ENCODE results near the gene NCOA3.

The NCOA3 gene

DNA sequence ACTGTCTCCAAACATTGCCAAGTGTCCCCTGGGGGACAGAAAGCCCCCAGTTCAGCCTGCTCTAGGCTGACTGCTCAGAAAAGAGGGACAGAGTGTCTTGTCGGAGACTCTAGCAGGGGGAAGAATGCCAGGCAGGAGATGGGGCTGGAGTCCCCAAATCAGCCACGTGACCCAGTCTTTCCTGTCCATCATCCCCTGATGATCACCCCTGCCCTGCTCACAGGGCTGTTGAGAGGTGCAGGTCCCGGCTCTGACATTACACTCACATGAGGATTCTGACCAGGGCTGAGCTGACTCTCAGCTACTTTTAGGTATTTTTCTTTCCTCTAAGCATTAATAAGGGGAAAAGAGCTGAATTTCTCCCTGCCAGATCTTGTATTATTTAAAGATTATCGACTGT, 167.8 kb downstream of the NCOA3 start:
- no peak for DNase-seq

DNA sequence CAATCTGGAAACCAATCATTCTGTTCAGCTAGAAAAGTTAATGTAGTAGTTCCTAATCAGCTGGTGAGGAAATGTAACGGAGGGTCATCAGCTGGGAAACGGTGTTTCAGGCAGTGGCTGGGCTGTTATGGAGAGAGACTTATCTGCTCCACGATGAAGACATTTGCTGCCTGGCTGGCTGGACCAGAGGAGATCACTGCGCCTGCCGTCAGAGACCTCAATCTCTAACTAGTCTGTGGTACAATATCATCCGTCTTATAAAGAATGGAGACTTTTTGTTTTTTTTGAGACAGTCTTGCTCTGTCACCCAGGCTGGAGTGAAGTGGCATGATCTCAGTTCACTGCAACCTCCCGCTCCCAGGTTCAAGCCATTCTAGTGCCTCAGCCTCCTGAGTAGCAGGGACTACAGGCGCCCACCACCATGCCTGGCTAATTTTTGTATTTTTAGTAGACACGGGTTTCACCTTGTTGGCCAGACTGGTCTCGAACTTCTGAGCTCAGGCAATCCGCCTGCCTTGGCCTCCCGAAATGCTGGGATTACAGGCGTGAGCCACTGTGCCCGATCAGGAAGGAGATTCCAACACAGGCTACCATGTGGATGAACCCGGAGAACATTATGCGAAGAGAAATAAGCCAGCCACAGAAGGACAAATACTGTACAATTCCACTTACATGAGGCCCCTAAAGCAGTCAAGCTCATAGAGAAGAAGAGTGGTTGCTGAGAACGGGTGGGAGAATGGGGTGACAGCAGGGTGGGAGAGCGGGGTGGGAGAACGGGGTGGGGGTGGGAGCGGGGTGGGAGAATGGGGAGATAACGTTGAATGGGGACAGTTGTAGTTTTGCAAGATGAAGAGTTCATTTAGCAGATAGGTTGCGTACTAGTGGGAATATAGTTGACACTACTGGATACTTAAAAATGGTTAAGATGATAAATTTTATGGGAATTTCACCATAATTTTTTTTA, 168.5 kb downstream of the NCOA3 start:
- DNase-seq, result no peak

DNA sequence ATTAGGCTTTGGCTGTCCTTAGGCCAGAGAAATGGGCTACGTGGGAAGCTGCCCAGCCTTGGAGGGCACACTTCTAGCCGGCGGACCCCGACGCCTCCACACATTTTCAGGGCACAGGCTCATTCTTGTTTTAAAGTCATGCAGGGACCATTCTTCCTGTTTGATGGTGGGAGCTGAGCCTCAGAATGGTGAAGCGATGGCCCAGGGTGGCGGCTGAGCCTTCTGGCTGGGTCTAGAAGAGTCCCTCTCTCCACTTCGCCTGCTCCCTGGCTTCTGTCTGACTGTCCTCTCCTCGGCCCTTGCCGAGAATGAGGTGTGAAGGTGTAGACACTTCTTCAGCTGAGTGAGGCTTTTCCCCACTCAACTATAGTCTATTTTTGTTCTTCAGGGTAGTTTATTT, 169.2 kb downstream of the NCOA3 start:
- no peak for DNase-seq

DNA sequence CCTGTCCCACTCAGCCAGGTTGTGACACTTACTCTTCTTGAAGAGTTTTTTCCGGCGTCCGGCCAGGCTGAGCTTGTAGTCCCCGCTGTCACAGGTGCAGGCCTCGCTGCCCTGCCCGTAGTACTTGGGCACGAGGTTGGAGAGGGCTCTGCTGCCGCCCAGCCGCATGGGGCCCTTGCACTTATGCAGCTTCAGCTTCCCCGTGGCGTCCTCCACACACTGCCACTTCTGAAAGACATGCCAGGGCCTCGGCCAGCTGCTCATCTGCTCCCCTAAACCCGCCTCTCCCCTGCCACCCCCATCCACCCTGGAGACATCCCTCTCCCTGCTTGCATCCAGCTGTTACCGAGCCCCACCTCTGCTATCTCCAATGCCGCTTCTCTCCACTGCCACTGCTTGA, 170.5 kb downstream of the NCOA3 start:
- no peak for DNase-seq

DNA sequence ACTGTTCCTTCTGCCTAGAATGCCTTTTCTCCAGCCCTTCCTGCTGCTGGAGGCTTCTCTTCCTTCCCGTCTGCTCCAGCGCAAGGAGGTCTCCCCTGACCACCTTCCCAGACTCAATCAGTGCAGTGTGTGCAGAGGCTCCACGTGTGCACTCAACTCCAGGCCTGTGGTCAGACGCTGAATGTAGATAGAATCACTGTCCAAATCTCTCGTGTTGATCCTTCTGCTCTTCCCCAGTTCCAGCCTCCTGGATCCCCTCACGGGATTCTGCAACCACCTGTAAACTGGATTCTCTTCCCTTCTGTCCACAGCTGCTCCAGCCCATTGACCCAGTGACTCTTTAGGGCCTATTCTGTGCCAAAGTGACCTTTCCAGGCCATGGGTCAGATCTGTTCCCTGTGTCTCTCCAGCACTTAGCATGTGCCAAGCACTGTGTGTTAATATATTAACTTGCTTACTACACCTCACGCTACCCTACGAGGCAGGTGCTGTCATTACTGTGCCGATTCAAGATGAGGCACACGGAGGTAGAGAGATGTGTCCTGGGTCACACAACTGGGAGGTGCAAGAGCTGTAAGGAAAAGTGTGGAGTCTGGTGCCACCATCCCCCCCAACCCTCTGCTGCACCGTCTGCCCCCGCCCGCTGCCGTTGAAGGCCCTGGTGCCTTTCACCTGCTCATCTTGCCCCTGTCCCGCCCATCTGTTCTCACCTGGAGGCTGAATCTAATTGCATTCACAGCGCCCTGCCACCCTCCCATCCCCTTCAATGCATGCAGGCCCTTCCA, 171.4 kb downstream of the NCOA3 start:
- DNase-seq, result no peak

DNA sequence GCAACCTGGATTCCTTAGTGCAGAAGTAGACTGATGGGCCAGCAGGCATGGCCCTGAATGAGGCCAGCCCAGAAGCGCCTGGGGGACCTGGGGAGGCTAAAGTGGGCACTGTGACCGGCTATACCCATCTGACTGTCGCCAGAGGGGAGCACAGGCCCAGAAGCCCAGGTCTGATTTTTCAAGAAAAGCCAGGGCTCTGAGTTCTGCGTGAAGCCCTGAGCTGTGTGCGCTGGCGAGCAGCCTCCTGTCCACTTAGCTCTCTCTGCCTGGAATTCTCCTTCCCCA, 171.9 kb downstream of the NCOA3 start:
- no peak for DNase-seq

DNA sequence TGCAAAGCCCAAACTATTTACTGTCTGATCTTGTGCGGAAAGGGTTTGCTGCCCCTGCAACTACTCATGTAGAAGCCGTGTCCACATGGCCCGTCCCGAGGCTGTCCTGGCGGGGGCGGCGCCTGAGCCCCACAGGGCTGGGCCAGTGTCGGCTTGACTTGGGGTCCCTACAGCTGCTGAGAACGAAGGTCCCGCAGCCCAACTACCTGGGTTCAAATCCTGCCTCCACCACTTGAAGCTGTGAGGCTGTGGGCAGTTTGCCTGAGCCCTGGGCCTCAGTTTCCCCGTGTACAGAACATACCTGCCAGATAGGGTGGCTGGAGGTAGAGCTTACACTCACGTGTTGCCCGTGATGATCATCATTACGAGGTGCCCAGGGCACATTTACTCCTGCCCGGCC, 172.5 kb downstream of the NCOA3 start:
- no peak for DNase-seq

DNA sequence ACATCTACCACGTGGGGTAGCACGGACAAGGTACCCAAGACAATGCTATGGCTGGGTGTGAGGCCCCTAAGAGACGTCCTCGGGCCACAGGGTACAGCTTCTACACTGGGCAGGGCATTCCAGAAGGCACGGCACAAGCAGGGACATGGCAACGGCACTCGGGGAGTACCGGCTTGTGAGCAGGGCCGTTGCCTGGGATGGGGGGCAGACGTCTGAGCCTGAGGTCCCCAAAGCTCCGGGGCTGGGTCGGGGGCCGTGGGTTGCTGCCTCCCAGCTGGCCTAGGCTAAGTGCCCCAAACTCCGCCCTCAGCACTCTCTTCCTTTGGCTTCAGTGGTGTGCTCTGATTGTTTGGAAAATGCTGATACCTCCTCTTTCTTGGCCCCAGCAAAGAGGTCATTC, 173.0 kb downstream of the NCOA3 start:
- DNase-seq, result no peak

DNA sequence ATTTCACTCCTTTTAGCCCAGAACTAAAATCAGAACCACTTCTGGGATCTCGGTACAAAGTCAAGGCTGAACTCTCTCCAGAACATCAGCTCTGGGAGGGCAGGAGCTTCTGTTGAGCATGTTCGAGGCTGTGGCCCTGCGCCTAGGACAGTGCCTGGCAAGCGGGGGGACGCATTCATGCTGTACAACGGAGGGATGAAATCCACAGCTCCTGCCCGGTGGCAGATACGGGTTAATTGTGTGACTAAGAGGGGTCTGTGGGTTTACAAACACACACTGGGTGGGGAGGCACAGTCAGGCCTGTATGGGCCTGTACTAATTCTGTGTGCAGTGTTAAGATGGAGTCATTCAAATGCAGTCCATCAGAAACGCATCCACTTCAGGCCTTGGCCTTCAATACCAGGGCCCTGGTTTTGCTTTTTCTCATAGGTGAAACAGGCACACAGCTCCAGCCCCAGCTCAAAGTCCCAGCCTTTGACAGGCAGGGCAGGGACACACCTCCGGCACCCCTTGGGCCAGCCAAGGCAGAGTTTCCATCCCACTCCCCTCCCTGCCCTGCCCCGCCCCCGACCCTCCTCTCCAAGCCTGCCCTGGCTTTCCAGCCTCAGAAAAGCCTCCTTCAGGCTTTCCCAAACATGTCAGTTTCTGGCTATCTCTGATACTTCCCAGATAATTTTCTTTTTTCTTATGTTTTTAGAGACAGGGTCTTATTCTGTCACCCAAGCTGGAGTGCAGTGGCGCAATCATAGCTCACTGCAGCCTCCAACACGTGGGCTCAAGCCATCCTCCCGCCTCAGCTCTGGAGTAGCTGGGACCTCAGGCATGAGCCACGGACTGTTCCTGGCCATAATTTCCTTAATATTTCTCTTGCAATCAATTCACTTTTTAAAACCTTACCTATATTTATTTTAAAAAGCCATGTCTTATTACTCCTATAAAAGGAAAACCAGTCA, 173.8 kb downstream of the NCOA3 start:
- DNase-seq, result no peak

DNA sequence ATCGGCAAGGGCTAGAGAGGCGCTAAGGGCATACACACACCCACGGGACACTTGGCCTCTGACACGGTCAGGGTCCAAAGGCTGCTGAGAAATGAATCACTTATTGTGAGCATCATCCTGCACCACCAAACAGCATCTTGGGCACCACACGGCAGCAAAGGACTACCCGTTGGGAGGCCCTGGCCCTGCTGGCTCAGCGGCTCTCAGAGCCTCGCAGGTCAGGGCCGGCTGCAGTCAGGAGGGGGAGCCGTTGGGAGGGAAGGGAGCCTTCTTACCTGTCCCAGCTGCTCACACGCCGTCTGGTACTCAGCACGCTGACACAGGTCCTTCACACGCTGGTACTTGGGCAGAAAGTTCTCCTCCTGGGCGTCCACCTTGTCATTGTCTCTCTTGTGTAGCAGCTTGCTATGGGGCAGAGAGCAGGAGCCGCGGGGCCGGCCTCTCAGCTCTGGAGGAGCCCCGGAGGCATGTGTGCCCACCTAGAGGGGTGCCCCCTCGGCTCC, 174.6 kb downstream of the NCOA3 start:
- DNase-seq, result no peak

DNA sequence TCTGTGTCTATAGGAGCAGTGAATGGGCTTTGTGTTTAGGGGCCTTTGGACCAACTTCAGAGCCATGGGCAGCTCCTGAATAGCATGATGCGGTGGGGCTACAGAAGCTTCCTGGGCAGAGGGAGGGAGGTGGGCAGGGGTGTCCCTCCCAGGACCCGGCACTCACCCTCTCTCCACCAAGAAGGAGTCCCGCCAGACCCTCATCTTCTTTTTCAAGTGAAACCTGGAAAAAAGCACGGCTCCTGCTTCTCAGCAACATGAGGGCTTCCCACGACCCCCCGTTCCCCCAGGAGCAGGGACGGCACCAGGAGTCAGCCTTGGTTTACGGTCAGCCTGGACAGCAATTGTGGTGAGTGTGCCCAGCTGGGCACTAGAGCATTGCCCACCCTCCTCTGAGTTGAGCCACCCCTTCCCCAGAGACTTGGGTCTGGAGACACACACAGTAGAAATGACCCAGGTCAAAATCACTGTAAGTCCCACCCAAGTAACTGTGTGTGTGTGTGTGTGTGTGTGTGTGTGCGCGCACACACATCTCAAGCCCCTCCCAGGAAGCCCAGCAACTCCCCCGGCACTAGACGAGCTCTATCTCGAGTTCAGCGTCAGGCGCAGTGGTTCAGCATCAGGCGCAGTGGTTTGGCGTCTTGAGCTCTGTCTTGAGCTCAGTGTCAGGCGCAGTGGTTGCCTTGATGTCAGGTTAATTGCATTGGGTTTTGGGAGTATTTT, 175.4 kb downstream of the NCOA3 start:
- no peak for DNase-seq

DNA sequence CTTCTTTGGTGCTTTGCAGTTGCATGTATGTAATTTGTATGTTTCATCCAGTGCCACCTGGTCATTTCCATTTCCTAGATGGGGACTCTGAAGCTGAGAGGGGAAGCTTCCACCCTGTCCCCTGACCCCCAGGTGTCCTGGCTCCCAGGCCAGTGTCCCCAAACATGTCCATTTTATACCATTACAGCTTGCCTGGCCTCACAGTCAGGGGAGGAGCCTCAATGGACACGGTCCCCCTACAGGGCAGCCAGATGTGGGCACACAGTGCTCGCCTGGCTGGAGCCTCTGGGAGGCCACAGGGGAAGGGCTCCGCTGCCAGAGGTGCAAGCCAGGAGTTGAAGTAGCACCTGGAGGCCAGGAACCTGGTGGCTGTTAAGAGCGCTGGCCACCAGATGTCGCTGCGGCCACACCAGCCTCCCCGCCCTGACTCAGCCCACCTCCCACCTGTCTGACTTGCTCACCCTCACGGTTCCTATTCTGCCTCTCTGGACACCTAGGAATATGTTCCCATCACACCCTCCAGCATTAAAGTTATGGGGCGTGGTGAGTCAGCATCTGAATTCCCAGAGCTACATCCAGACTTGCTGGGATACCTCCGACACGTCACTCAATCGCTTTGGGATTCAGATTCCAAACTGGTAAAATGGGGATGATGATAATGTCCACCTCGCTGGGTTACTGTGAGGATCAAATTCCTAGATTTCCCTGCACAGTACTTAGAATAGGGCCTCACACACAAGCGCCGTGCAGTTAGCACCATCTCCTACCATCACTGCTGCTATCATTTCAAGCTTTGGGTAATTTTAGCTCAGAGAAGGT, 176.2 kb downstream of the NCOA3 start:
- peak; percentile 44 to 54 for DNase-seq

DNA sequence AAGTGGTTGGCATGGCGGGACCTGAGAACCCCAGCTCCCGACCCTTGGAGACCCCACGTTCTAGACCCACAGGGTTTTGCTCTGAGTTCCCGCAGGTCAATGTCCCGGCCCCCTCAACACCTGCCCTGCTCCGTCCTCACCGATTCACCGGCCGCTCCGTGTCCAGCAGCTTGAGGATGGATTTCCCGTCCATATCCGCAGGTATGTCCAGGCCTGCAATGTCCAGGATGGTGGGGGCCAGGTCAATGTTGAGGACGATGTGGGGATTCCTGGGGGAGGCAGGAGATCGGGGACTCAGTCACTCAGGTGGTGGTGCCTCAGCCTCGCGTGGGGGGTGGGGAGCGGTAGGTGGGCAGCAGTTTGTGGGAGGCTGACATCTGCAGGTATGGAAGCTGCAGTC, 176.8 kb downstream of the NCOA3 start:
- no peak for DNase-seq

DNA sequence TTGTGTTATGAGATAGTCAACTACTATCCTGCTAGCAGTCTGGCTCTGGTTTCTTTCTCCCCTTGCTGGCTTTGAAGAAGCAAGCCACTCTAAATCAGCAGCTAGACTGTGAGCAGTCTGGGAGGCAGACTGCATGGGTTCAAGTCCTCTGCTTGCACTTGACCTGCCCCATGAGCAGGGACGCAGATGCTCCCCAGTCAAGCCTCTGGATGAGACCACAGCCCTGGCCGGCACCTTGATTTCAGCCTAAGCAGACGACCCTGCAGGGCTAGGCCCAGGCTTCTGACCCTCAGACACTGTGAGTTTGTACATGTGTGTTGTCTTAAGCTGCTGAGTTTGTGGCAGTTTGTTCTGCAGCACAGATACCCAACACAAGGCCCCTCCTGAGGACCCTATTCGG, 177.8 kb downstream of the NCOA3 start:
- no peak for DNase-seq

DNA sequence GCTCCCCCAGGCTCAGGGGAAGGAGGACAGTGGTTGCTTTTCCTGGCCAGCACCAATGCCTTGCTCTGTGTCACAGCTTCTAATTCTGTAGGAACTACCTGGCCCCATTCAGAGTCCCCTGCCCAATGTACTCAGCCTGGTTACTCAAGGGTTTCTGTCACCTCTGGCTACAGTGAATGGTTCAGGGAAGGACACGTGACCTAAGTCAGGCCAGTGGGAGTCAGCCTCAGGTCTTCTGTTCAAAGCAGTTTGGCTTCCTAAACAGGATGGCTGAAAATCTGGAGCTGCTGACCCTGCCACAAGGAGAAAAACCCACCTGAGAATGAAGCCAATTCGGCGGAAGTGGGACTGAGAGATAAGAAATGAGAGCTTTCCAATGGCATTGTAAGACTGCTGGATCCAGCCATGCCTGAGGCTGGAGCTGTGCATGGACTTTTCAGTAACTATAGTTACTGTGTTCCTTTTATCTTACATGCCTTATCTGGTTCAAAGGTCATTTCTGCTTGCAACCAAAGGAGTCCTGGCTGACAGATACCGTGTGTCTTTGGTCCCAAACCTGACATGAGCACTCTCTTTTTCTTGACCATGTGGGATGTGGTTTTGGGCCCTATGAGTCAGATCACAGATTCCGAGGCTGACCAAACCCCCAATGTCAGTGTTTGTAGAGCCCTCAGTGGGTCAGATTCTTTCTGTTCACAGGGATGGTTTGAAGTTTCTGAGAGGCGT, 179.3 kb downstream of the NCOA3 start:
- no peak for DNase-seq

DNA sequence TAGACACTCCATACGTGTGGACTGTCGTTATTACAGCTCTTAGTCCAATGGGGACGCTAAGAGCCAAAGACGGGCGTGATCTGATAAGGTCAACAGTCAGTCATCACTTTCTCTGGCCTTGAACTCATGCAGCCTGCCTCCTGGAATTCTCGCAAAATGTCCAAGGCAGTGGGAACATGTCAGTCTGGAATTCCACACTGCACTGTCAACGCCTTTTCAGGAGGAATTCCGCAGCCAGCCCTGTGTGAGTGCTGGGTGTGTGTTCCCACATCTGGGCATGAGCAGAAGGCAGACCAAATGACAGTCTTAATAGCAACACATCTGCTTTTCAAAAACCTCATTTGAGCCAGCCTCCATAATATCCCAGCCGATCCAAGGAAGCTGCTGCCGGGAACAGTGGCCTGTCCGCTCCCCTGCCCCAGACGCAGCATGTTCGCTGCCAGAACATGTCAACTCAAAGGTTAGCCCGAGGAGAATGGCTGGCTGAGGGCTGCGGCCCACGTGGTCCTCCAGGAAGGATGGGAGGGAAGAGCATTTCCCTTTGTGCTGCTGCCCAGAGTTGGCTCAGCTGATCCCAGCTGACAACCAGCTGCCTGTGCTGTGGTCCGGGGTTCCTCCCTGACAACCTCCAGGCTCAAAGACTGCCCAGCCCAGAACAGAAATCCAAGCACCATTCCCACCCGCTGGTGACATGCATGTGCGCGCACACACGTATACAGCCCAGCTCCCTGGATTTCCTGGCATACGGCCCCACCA, 180.5 kb downstream of the NCOA3 start:
- DNase-seq, result no peak

DNA sequence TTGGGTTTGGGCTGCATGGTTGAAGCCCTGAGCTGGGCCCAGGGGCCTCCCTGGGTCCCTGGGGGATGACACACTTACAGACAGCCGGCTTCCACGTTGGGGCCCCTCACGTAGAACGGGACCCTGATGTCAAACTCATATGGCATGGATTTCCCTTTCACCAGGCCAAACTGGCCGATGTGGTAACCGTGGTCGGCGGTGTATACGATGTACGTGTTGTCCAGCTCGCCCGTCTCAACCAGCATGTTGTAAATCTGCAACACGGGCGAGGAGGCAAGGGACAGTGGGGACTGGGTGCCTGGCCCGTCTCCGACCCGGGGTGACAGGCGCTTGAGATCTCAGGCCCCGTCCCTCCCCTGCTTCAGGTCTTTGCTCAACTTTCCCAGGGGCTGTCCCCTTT, 181.2 kb downstream of the NCOA3 start:
- DNase-seq, result no peak

DNA sequence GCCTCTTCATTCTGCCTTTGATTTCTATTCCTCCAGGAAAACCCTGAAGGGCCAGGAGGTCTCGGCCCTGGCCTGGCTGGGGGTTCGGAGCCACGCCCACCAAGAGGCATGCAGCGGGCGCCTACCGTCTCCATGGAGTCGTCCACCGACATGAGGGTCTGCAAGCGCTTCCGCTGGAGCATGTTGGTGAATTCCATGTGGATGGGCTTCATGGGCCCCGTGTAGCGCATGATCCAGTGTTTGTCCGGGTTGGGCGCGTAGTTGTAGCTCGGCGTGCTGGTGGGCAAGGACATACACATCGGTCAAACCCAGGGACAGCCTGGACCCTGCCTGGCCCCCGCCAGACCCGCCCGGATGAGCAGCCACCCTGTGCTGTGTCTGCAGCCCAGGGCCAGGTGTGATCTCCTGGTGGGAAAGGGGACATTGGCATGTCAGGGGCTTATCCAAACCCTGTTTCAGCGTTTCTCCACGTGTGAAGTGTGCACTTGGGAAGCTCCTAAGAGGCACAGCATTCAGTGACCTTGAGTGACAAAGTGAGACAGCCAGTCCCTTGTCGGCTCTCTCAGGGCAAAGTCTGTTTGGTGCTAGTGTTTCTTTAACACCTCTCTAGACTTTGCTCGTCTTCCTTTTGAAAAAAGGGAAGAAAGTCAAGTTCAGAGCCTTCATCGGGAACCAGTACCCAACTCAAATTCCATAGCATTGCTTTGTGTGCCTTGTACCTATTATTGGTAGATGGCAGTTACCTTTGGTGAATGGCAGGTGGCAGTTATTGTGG, 182.8 kb downstream of the NCOA3 start:
- DNase-seq, result no peak

DNA sequence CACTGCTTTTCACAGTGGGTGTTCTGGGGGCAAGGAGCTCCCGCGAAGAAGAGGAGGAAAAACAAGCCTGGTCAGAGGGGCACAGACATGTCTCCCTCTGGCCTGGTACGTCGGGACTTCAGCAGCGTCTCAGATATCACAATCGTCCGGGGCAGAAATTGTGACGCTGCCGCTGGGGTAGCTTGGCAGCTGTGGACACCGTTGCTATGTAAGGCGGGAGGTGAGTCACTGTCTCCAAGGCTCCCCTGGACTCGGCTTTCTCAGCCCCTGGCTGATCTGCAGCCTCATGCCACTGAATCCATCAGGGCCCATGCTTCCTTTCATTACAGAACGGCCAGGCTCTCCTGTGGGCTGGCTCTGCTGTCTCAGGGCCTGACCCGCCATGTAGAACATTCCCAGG, 184.9 kb downstream of the NCOA3 start:
- no peak for DNase-seq
